A549 (cell line): ENCODE data around the gene B3GNT3. TPM values are rescaled to one million over a fixed set of nuclear protein-coding genes. Genes with fewer than 3 reads are reported as not detected.
"Not testable (repeated sequence)": the region's sequence is repeated elsewhere in the genome, so short reads cannot be mapped to it uniquely, and the experiment has no call there.

ENCODE experiments used
- ATAC-seq, 2 experiments: fragments of 200-7000 bp in 1 of 2; fragments of >200 bp in 1 of 2; cut with Nextera tagmentation in 1 of 2; cut with Tn5 transposase in 1 of 2; 3 replicates each; pipeline versions ENCODE4 v1.8.0 to v1.9.1; 2018 to 2020; ENCODE audit warnings: mild to moderate bottlenecking in 1 of 2, moderate library complexity in 1 of 2
- CTCF ChIA-PET: fragments of 300-600 bp; sonication (Branson Sonifier 250); formaldehyde crosslinking; extraction: SDS; loops from one replicate; lab custom pipeline; 2021; ENCODE audit warnings: antibody characterized with exemption, inconsistent platforms; lab: Yijun Ruan, JAX
- POLR2A ChIA-PET: fragments of 350-600 bp; formaldehyde crosslinking; extraction: SDS; loops from one replicate; lab custom pipeline; 2021; ENCODE audit warnings: antibody characterized with exemption, inconsistent platforms; lab: Yijun Ruan, JAX
- DNase-seq, 2 experiments: peaks; one replicate each; pipeline versions ENCODE4 v3.0.0 to v3.0.0-alpha.2; 2011 to 2016; ENCODE audit warnings: low read depth in 1 of 2, low spot score in 1 of 2
- FAIRE-seq: peaks from 2 replicates; lab custom pipeline; 2011; peaks lifted over from hg19 to GRCh38; lab: Jason Lieb, UNC
- H3K27ac ChIP-seq, 2 experiments: fragments of >200 bp; sonication (Bioruptor Twin); formaldehyde crosslinking; 3 replicates each; pipeline ENCODE4 v1.5.1; 2016 to 2017
- H3K4me1 ChIP-seq: fragments of >200 bp; sonication (Bioruptor Twin); formaldehyde crosslinking; 3 replicates; pipeline ENCODE4 v1.6.1; 2016
- H3K4me2 ChIP-seq: fragments of >200 bp; sonication (Bioruptor Twin); formaldehyde crosslinking; 3 replicates; pipeline ENCODE4 v1.6.1; 2016
- H3K4me3 ChIP-seq: fragments of >200 bp; sonication (Bioruptor Twin); formaldehyde crosslinking; 3 replicates; pipeline ENCODE4 v1.5.1; 2016
- H3K9me3 ChIP-seq: fragments of >200 bp; sonication (Bioruptor Twin); formaldehyde crosslinking; 3 replicates; pipeline ENCODE4 v1.6.1; 2016
- CBX2 ChIP-seq: fragments of 200-600 bp; sonication (generic); IDR thresholded peaks from 2 replicates; pipeline ENCODE4 v1.6.1; 2016; ENCODE audit warnings: low read depth, mild to moderate bottlenecking, borderline replicate concordance
- CHD4 ChIP-seq: fragments of 200-600 bp; sonication (generic); IDR thresholded peaks from 2 replicates; pipeline ENCODE4 v1.6.1; 2016; ENCODE audit warnings: antibody characterized with exemption, mild to moderate bottlenecking, borderline replicate concordance
- ESRRA ChIP-seq: fragments of 150-350 bp; IDR thresholded peaks from 2 replicates; pipeline ENCODE4 v1.6.1; 2014; ENCODE audit warnings: mild to moderate bottlenecking, low read length, borderline replicate concordance
- GATA3 ChIP-seq: IDR thresholded peaks from 2 replicates; pipeline ENCODE4 v1.6.1; 2012; ENCODE audit warnings: borderline replicate concordance
- JUNB ChIP-seq: fragments of >200 bp; sonication (Bioruptor Twin); formaldehyde crosslinking; IDR thresholded peaks from 2 replicates; pipeline ENCODE4 v1.6.1; 2016
- KDM5A ChIP-seq: fragments of 200-600 bp; sonication (generic); IDR thresholded peaks from 2 replicates; pipeline ENCODE4 v1.6.1; 2016; ENCODE audit warnings: antibody characterized with exemption, mild to moderate bottlenecking
- PHF8 ChIP-seq: fragments of 200-600 bp; sonication (generic); IDR thresholded peaks from 2 replicates; pipeline ENCODE4 v1.6.1; 2016; ENCODE audit warnings: low read depth, mild to moderate bottlenecking, antibody characterized with exemption, moderate library complexity, borderline replicate concordance
- RAD21 ChIP-seq, 2 experiments: fragments of >200 bp in 1 of 2; sonication (Bioruptor Twin) in 1 of 2; formaldehyde crosslinking in 1 of 2; IDR thresholded peaks in 1 of 2; conservative IDR thresholded peaks in 1 of 2; 2 replicates in 1 of 2; 3 replicates in 1 of 2; pipeline ENCODE4 v1.6.1; 2012 to 2018; ENCODE audit warnings: inconsistent platforms in 1 of 2
- RNF2 ChIP-seq: fragments of 200-600 bp; sonication (generic); IDR thresholded peaks from 2 replicates; pipeline ENCODE4 v1.6.1; 2016; ENCODE audit warnings: low read depth, mild to moderate bottlenecking, antibody characterized with exemption, moderate library complexity, borderline replicate concordance
- SMC3 ChIP-seq: fragments of >200 bp; sonication (Bioruptor Twin); formaldehyde crosslinking; IDR thresholded peaks from 3 replicates; pipeline ENCODE4 v1.6.1; 2018; ENCODE audit warnings: inconsistent platforms
- TFCP2L1 ChIP-seq: fragments of 250-450 bp; sonication (Bioruptor Pico); IDR thresholded peaks from 2 replicates; pipeline ENCODE4 v1.5.0; 2021; ENCODE audit warnings: mild to moderate bottlenecking
- USF2 ChIP-seq: fragments of 450-650 bp; IDR thresholded peaks from 2 replicates; pipeline ENCODE4 v1.6.1; 2014; ENCODE audit warnings: antibody characterized with exemption
- ZFP36 ChIP-seq: fragments of 450-650 bp; IDR thresholded peaks from 2 replicates; pipeline ENCODE4 v1.6.1; 2014; ENCODE audit warnings: borderline replicate concordance; ENCODE audit not compliant: partially characterized antibody
- WGBS: methylation state at CpG from one replicate; pipeline ENCODE4 v1.1.6; 2017; ENCODE audit errors: missing lambda C conversion rate; 5-methylcytosine and 5-hydroxymethylcytosine counted together
- polyA plus RNA-seq, 4 experiments: library from polyadenylated mRNA; depleted of rRNA in 3 of 4; stranded (reverse); fragments of >200 nt; fragmentation: RNase III in 1 of 4; extraction: RNeasy Plus Mini Kit Qiagen cat#74134 plus additional on column Dnase treatment in 1 of 4; gene quantifications; 2 replicates in 3 of 4; 3 replicates in 1 of 4; pipeline ENCODE4 v1.2.3, GENCODE V29; 2011 to 2017
- TF ChIP-seq, protein P1 (sequence below): fragments of >200 bp; sonication (Bioruptor Twin); formaldehyde crosslinking; IDR thresholded peaks from 3 replicates; pipeline ENCODE4 v1.5.1; 2016
- TF ChIP-seq, protein P2 (sequence below): IDR thresholded peaks from 2 replicates; pipeline ENCODE4 v1.6.1; 2012; ENCODE audit warnings: low read depth, borderline replicate concordance

The B3GNT3 gene
- polyA plus RNA-seq, 2 of the 4 experiments (the other 2 are of a cell fraction), result 2.4 to 2.7 TPM

GRCh38 chr19:17775245-17775927, 19.6 kb upstream of the B3GNT3 start:
- Histone ChIP-seq H3K4me1 (peaks cover 4% of the 10 kb centered on the region; the same call in 1 of the 3 replicates), H3K4me2 (no peak overlapping the region), H3K9me3 (no peaks in the 10 kb centered on the region), H3K4me3 (no peak overlapping the region), H3K27ac (peak overlapping the region in 1 of 2 experiments; percentile 47; a peak in 2 of 6 replicates)
- ATAC-seq (peak in 1 of 2 experiments; percentile 8; a peak in 2 of 6 replicates), DNase-seq (peak in 1 of 2 experiments; percentile 53), FAIRE-seq (no peak)
- WGBS, result 39% methylated on average over 12 of the region's 16 CpGs
- TF ChIP-seq RAD21 (conservative IDR thresholded peaks at IDR 0.05 in 1 of 2, IDR thresholded peaks at IDR 0.05 in 1 of 2) (peak; percentile 65 to 70), SMC3 (peak; percentile 64), USF2 (no peak), ZFP36 (peak; percentile 87), RNF2 (no peak)
- TF ChIP-seq, protein P1, sequence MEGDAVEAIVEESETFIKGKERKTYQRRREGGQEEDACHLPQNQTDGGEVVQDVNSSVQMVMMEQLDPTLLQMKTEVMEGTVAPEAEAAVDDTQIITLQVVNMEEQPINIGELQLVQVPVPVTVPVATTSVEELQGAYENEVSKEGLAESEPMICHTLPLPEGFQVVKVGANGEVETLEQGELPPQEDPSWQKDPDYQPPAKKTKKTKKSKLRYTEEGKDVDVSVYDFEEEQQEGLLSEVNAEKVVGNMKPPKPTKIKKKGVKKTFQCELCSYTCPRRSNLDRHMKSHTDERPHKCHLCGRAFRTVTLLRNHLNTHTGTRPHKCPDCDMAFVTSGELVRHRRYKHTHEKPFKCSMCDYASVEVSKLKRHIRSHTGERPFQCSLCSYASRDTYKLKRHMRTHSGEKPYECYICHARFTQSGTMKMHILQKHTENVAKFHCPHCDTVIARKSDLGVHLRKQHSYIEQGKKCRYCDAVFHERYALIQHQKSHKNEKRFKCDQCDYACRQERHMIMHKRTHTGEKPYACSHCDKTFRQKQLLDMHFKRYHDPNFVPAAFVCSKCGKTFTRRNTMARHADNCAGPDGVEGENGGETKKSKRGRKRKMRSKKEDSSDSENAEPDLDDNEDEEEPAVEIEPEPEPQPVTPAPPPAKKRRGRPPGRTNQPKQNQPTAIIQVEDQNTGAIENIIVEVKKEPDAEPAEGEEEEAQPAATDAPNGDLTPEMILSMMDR, result peak; percentile 62
- POLR2A ChIA-PET, result no interaction called here
- CTCF ChIA-PET, result interaction anchor here (0.6 to 2.5 kb wide), 23 partner anchors 9 to 383 kb away, joined by 3 to 12 read pairs (median 3); partner anchors contain the start of genes B3GNT3 and MAP1S

GRCh38 chr19:17775991-17776803, 18.7 kb upstream of the B3GNT3 start:
- Histone ChIP-seq H3K4me2 (no peak overlapping the region), H3K4me3 (no peak overlapping the region), H3K4me1 (peaks cover 4% of the 10 kb centered on the region; the same call in 1 of the 3 replicates), H3K27ac (no peak overlapping the region), H3K9me3 (no peaks in the 10 kb centered on the region)
- ChIA-PET CTCF (interaction anchor here (0.7 to 2.5 kb wide), 4 partner anchors 10 to 282 kb away, joined by 3 to 12 read pairs (median 4); no protein-coding TSS in a partner anchor), POLR2A (no interaction called here)
- no peak for FAIRE-seq
- no peak for DNase-seq
- TF ChIP-seq, protein P2, sequence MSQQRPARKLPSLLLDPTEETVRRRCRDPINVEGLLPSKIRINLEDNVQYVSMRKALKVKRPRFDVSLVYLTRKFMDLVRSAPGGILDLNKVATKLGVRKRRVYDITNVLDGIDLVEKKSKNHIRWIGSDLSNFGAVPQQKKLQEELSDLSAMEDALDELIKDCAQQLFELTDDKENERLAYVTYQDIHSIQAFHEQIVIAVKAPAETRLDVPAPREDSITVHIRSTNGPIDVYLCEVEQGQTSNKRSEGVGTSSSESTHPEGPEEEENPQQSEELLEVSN, result no peak
- no peak for TF ChIP-seq CHD4
- no peak for TF ChIP-seq ESRRA
- TF ChIP-seq KDM5A, result no peak
- TF ChIP-seq TFCP2L1 (CRISPR knock-in tag), result no peak
- TF ChIP-seq JUNB, result no peak
- no peak for TF ChIP-seq CBX2
- TF ChIP-seq GATA3, result no peak
- TF ChIP-seq PHF8, result no peak
- no peak for ATAC-seq
- WGBS, result 65% methylated on average over 22 of the region's 27 CpGs

- 74% methylated on average over 10 of the region's 10 CpGs for WGBS
- H3K4me2 ChIP-seq, H3K9me3 ChIP-seq, H3K27ac ChIP-seq, FAIRE-seq, H3K4me3 ChIP-seq, ATAC-seq, DNase-seq, POLR2A ChIA-PET, H3K4me1 ChIP-seq: not testable (repeated sequence)
- CTCF ChIA-PET, result interaction anchor here (1.5 kb wide), 1 partner anchor 11 kb away, joined by 9 read pairs; no protein-coding TSS in a partner anchor
Observed at GRCh38 chr19:17777840-17778239, 17.1 kb upstream of the B3GNT3 start.
